ENCODE results near the gene OARD1. TPM values are rescaled to one million over a fixed set of nuclear protein-coding genes. Genes with fewer than 3 reads are reported as not detected.

OARD1 gene
- polyA plus RNA-seq, 1 of the 3 experiments (the other 2 are of a cell fraction) = 5.6 TPM

- TF ChIP-seq TAF1 (IDR thresholded peaks at IDR 0.05; ENCODE audit: borderline replicate concordance, low read depth, low read length) (no peak), EZH2phosphoT487 (IDR thresholded peaks at IDR 0.05; ENCODE audit: borderline replicate concordance, low read depth) (no peak), SMC3 (IDR thresholded peaks at IDR 0.05; ENCODE audit: low read depth, low read length) (peak; percentile 49), MAX (IDR thresholded peaks at IDR 0.05; ENCODE audit: low read depth) (no peak), RXRA (IDR thresholded peaks at IDR 0.05; ENCODE audit: borderline replicate concordance, low read depth) (no peak), RAD21 (IDR thresholded peaks at IDR 0.05; ENCODE audit: low read length) (peak; percentile 54)
- TF ChIP-seq, protein P1, sequence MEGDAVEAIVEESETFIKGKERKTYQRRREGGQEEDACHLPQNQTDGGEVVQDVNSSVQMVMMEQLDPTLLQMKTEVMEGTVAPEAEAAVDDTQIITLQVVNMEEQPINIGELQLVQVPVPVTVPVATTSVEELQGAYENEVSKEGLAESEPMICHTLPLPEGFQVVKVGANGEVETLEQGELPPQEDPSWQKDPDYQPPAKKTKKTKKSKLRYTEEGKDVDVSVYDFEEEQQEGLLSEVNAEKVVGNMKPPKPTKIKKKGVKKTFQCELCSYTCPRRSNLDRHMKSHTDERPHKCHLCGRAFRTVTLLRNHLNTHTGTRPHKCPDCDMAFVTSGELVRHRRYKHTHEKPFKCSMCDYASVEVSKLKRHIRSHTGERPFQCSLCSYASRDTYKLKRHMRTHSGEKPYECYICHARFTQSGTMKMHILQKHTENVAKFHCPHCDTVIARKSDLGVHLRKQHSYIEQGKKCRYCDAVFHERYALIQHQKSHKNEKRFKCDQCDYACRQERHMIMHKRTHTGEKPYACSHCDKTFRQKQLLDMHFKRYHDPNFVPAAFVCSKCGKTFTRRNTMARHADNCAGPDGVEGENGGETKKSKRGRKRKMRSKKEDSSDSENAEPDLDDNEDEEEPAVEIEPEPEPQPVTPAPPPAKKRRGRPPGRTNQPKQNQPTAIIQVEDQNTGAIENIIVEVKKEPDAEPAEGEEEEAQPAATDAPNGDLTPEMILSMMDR (IDR thresholded peaks at IDR 0.05) = peak; percentile 61
- H2AFZ ChIP-seq (ENCODE audit: low read depth) = no peak overlapping the region
- peaks cover 5% of the 10 kb centered on the region; the same call in 1 of the 2 replicates for H3K79me2 ChIP-seq (ENCODE audit: insufficient read depth)
- H3K9ac ChIP-seq = no peak overlapping the region
- peaks cover 79 to 91% of the 10 kb centered on the region in 2 experiments for H3K36me3 ChIP-seq (replicated peaks in 1 of 2; ENCODE audit: control insufficient read depth in 1 of 2, insufficient read depth in 2 of 2, low read length in 1 of 2)
- ChIA-PET POLR2A (no interaction called here), CTCF (interaction anchor here (0.7 to 2.9 kb wide), 16 partner anchors 8 to 218 kb away, joined by 3 to 10 read pairs (median 3); no protein-coding TSS in a partner anchor)
- H3F3A ChIP-seq (replicated peaks; ENCODE audit: insufficient read depth) = peaks cover 9% of the 10 kb centered on the region
- no peaks in the 10 kb centered on the region for H4K20me1 ChIP-seq (ENCODE audit: insufficient read depth)
- peaks cover 4 to 9% of the 10 kb centered on the region in 2 experiments; a peak in 3 of 4 replicates for H3K4me1 ChIP-seq (ENCODE audit: control insufficient read depth in 1 of 2, insufficient read depth in 2 of 2, low read depth in 1 of 2, low read length in 1 of 2)
- no peaks in the 10 kb centered on the region for H3K9me3 ChIP-seq
- H3K27me3 ChIP-seq (ENCODE audit: insufficient read depth) = no peaks in the 10 kb centered on the region
- no peak overlapping the region for H3K4me2 ChIP-seq
- no peaks in the 10 kb centered on the region for H3K9me2 ChIP-seq
- no peak overlapping the region for H3K27ac ChIP-seq (ENCODE audit: low read depth in 2 of 2, low read length in 1 of 2)
- DNase-seq = peak; percentile 36
- H3K4me3 ChIP-seq (ENCODE audit: low read depth in 2 of 2, low read length in 1 of 2) = no peak overlapping the region
- WGBS (ENCODE audit: low lambda C conversion rate) = 97% methylated on average over 4 of the region's 4 CpGs
Measured at GRCh38 chr6:41092421-41093140, 20.4 kb upstream of the OARD1 start.

- Histone ChIP-seq H2AFZ (ENCODE audit: low read depth) (no peak overlapping the region), H3K4me3 (ENCODE audit: low read depth in 2 of 2, low read length in 1 of 2) (no peak overlapping the region), H3F3A (replicated peaks; ENCODE audit: insufficient read depth) (no peaks in the 10 kb centered on the region), H3K9me3 (no peaks in the 10 kb centered on the region), H3K9me2 (no peaks in the 10 kb centered on the region), H3K27me3 (ENCODE audit: insufficient read depth) (no peaks in the 10 kb centered on the region), H3K9ac (no peak overlapping the region), H3K4me1 (ENCODE audit: control insufficient read depth in 1 of 2, insufficient read depth in 2 of 2, low read depth in 1 of 2, low read length in 1 of 2) (no peaks in the 10 kb centered on the region), H3K4me2 (no peak overlapping the region), H3K79me2 (ENCODE audit: insufficient read depth) (peaks cover 15% of the 10 kb centered on the region; the same call in 1 of the 2 replicates), H3K36me3 (replicated peaks in 1 of 2; ENCODE audit: control insufficient read depth in 1 of 2, insufficient read depth in 2 of 2, low read length in 1 of 2) (peaks cover 79 to 91% of the 10 kb centered on the region in 2 experiments), H3K27ac (ENCODE audit: low read depth in 2 of 2, low read length in 1 of 2) (no peak overlapping the region), H4K20me1 (ENCODE audit: insufficient read depth) (no peaks in the 10 kb centered on the region)
- POLR2A ChIA-PET = no interaction called here
- TF ChIP-seq, protein P2, sequence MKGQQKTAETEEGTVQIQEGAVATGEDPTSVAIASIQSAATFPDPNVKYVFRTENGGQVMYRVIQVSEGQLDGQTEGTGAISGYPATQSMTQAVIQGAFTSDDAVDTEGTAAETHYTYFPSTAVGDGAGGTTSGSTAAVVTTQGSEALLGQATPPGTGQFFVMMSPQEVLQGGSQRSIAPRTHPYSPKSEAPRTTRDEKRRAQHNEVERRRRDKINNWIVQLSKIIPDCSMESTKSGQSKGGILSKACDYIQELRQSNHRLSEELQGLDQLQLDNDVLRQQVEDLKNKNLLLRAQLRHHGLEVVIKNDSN (IDR thresholded peaks at IDR 0.05; ENCODE audit: borderline replicate concordance, low read depth) = no peak
- TF ChIP-seq USF2 (IDR thresholded peaks at IDR 0.05; ENCODE audit: borderline replicate concordance, low read depth, low read length) (no peak), RXRA (IDR thresholded peaks at IDR 0.05; ENCODE audit: borderline replicate concordance, low read depth) (no peak), FOXM1 (IDR thresholded peaks at IDR 0.05; ENCODE audit: low read depth) (no peak), NFIC (IDR thresholded peaks at IDR 0.05; ENCODE audit: borderline replicate concordance) (no peak), YY1 (IDR thresholded peaks at IDR 0.05; ENCODE audit: low read depth) (no peak), PBX3 (IDR thresholded peaks at IDR 0.05) (no peak), RFX5 (IDR thresholded peaks at IDR 0.05; ENCODE audit: low read length) (no peak), TAF1 (IDR thresholded peaks at IDR 0.05; ENCODE audit: borderline replicate concordance, low read depth, low read length) (no peak), MAX (IDR thresholded peaks at IDR 0.05; ENCODE audit: low read depth) (no peak)
- DNase-seq = no peak
- 96% methylated on average over 1 of the region's 1 CpG for WGBS (ENCODE audit: low lambda C conversion rate)
- CTCF ChIA-PET = interaction anchor here (1.0 to 2.9 kb wide), 6 partner anchors 7 to 215 kb away, joined by 3 to 10 read pairs (median 3); no protein-coding TSS in a partner anchor
Measured at GRCh38 chr6:41090841-41091761, 18.9 kb upstream of the OARD1 start.
